ENCODE results near the gene DIO3. TPM values are rescaled to one million over a fixed set of nuclear protein-coding genes. Genes with fewer than 3 reads are reported as not detected.

Gene DIO3
- total RNA-seq, 1 experiment from 2014 or later: not detected

GRCh38 chr14:101539880-101540279 is 21.4 kb upstream of the DIO3 start:
- DNase-seq: no peak
- no peaks in the 10 kb centered on the region for H3K79me2 ChIP-seq (ENCODE audit: insufficient read depth, low read length)
- H2BK15ac ChIP-seq (ENCODE audit: low read depth, low read length): no peak overlapping the region
- no peak overlapping the region for H3K4me2 ChIP-seq (ENCODE audit: insufficient read depth, insufficient read length, low read length)
- H2BK20ac ChIP-seq (ENCODE audit: low read depth, low read length, poor library complexity, severe bottlenecking): no peak overlapping the region
- no peak overlapping the region for H3K27ac ChIP-seq (ENCODE audit: insufficient read length, low read depth, low read length)
- no peaks in the 10 kb centered on the region for H3K23me2 ChIP-seq (ENCODE audit: insufficient read length, low read depth, low read length, poor library complexity, severe bottlenecking)
- peaks cover 3 to 5% of the 10 kb centered on the region in 2 experiments; a peak in 3 of 4 replicates for H3K4me1 Mint-ChIP-seq
- no peak overlapping the region for H3T11ph ChIP-seq (ENCODE audit: low read length)
- no peak overlapping the region for H3K23ac ChIP-seq (ENCODE audit: insufficient read length, low read depth, low read length)
- H2BK5ac ChIP-seq (ENCODE audit: insufficient read length, low read length): no peak overlapping the region
- no peak overlapping the region for H2BK120ac ChIP-seq (ENCODE audit: low read depth, low read length, poor library complexity, severe bottlenecking)
- H4K5ac ChIP-seq (ENCODE audit: insufficient read length, low read depth, low read length): no peak overlapping the region
- H3K18ac ChIP-seq (ENCODE audit: insufficient read length, low read depth, low read length): no peak overlapping the region
- H2AFZ ChIP-seq (ENCODE audit: low read length): no peak overlapping the region
- no peak overlapping the region for H2BK12ac ChIP-seq (ENCODE audit: insufficient read length, low read depth, low read length)
- peaks cover 22% of the 10 kb centered on the region for H3K27me3 Mint-ChIP-seq (ENCODE audit: low read depth)
- H3K27me3 ChIP-seq (ENCODE audit: insufficient read depth, low read length): no peaks in the 10 kb centered on the region
- H4K91ac ChIP-seq (ENCODE audit: insufficient read length, low read depth, low read length): no peak overlapping the region
- H3K14ac ChIP-seq (ENCODE audit: insufficient read depth, low read length): no peak overlapping the region
- no peak overlapping the region for H3K9ac ChIP-seq (ENCODE audit: extremely low read depth, insufficient read length, low read length)
- H3K9me3 Mint-ChIP-seq: peaks cover 7 to 10% of the 10 kb centered on the region in 2 experiments
- H4K8ac ChIP-seq (replicated peaks; ENCODE audit: insufficient read length, low read depth, low read length): no peak overlapping the region
- H4K20me1 ChIP-seq (ENCODE audit: control insufficient read depth, insufficient read depth, insufficient read length): no peaks in the 10 kb centered on the region
- WGBS (ENCODE audit: extremely low coverage, insufficient read length, low lambda C conversion rate): no CpG with 5 or more reads among the region's 11 CpGs
- no peak overlapping the region for H3K4me3 Mint-ChIP-seq
- no peak overlapping the region for H3K27ac Mint-ChIP-seq
- H2AK5ac ChIP-seq (ENCODE audit: insufficient read length, low read length): no peak overlapping the region
- H3K9me3 ChIP-seq (ENCODE audit: control insufficient read depth, low read depth, low read length): peaks cover 6% of the 10 kb centered on the region
- H3K4ac ChIP-seq (ENCODE audit: low read depth, low read length): no peak overlapping the region
- H3K36me3 Mint-ChIP-seq (ENCODE audit: insufficient read depth in 1 of 3, low read depth in 3 of 3): peaks cover 0 to 6% (median 2%) of the 10 kb centered on the region in 3 experiments; a peak in 3 of 7 replicates
- H3K79me1 ChIP-seq (ENCODE audit: insufficient read depth, low read depth, low read length, poor library complexity, severe bottlenecking): no peaks in the 10 kb centered on the region
- no peak overlapping the region for H3K56ac ChIP-seq (ENCODE audit: insufficient read length, low read depth, low read length)
- H3K4me1 ChIP-seq (ENCODE audit: insufficient read depth, low read length): no peaks in the 10 kb centered on the region
- TF ChIP-seq CTCF (conservative IDR thresholded peaks at IDR 0.05): no peak

All from H9 (cell line).